DND-41 (cell line): ENCODE data around the gene REPS2.

ENCODE experiments used
- ATAC-seq: fragments of 200-7000 bp; cut with Tn5 transposase; 3 replicates; pipeline ENCODE4 v1.9.1; 2021; ENCODE audit warnings: low read depth; ENCODE audit not compliant: insufficient read depth
- DNase-seq: peaks from one replicate; pipeline ENCODE4 v3.0.0-alpha.2; 2020
- H2AFZ ChIP-seq: 2 replicates; pipeline ENCODE4 v1.6.0; 2012; ENCODE audit warnings: low read depth, low read length
- H3K27ac ChIP-seq: 2 replicates; pipeline ENCODE4 v1.5.1; 2012; ENCODE audit warnings: low read length, inconsistent platforms
- H3K27me3 ChIP-seq: fragments of 200-600 bp; sonication (generic); 2 replicates; pipeline ENCODE4 v1.6.0; 2012; ENCODE audit warnings: low read length, mild to moderate bottlenecking, inconsistent platforms; ENCODE audit not compliant: insufficient read depth, poor library complexity
- H3K36me3 ChIP-seq: 2 replicates; pipeline ENCODE4 v1.5.1; 2012; ENCODE audit warnings: low read length, inconsistent platforms; ENCODE audit not compliant: insufficient read depth
- H3K4me1 ChIP-seq: 2 replicates; pipeline ENCODE4 v1.5.1; 2012; ENCODE audit warnings: mild to moderate bottlenecking, low read length; ENCODE audit not compliant: insufficient read depth
- H3K4me2 ChIP-seq: 2 replicates; pipeline ENCODE4 v1.6.0; 2012; ENCODE audit warnings: mild to moderate bottlenecking, moderate library complexity, low read length, inconsistent platforms; ENCODE audit not compliant: insufficient read depth
- H3K4me3 ChIP-seq, 2 experiments: fragments of 200-600 bp in 1 of 2; shearing (Covaris generic) in 1 of 2; 2 replicates each; pipeline ENCODE4 v1.5.1; 2012 to 2016; ENCODE audit warnings: inconsistent platforms in 2 of 2, low read length in 2 of 2, mild to moderate bottlenecking in 2 of 2, low read depth in 1 of 2, moderate library complexity in 1 of 2
- H3K79me2 ChIP-seq: 2 replicates; pipeline ENCODE4 v1.6.0; 2012; ENCODE audit warnings: low read length, inconsistent platforms; ENCODE audit not compliant: insufficient read depth
- H3K9ac ChIP-seq: 2 replicates; pipeline ENCODE4 v1.6.0; 2012; ENCODE audit warnings: low read depth, mild to moderate bottlenecking, inconsistent platforms, low read length, moderate library complexity
- H3K9me3 ChIP-seq: 2 replicates; pipeline ENCODE4 v1.5.1; 2012; ENCODE audit warnings: low read length, moderate library complexity, mild to moderate bottlenecking, inconsistent platforms; ENCODE audit not compliant: insufficient read depth, severe bottlenecking
- H4K20me1 ChIP-seq: 2 replicates; pipeline ENCODE4 v1.6.0; 2012; ENCODE audit warnings: low read length; ENCODE audit not compliant: insufficient read depth
- EZH2 ChIP-seq: IDR thresholded peaks from 3 replicates; pipeline ENCODE4 v1.6.1; 2012; ENCODE audit warnings: borderline replicate concordance, low read depth, mild to moderate bottlenecking, moderate library complexity, low read length, inconsistent platforms; ENCODE audit not compliant: severe bottlenecking
- TF ChIP-seq, protein P1 (sequence below): IDR thresholded peaks from 2 replicates; pipeline ENCODE4 v1.5.1; 2012; ENCODE audit warnings: borderline replicate concordance, low read length, moderate library complexity, mild to moderate bottlenecking; ENCODE audit not compliant: poor library complexity, severe bottlenecking; ENCODE audit errors: extremely low read depth

The REPS2 gene

DNA sequence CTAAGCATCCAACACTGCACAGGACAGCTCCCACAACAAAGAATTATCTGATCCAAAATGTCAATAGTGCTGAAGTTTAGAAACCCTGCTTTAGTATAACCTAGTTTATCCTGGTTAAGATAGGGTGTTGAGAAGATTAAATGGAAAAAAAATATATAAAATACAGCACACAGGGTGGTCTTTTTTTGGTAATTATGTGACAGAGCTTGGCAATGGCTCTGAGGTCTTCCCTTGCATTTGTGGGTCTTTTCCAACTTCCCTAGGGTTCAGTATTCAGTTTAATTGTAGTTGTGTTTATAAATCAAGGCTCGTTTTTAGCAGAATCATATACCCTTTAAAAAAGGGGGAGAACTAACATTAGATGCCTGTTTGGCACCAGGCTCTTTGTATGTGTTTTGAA lies 36.6 kb downstream of the REPS2 start:
- no peak for DNase-seq

GRCh38 chrX:16985286-16985685 lies 38.8 kb downstream of the REPS2 start:
- TF ChIP-seq, protein P1, sequence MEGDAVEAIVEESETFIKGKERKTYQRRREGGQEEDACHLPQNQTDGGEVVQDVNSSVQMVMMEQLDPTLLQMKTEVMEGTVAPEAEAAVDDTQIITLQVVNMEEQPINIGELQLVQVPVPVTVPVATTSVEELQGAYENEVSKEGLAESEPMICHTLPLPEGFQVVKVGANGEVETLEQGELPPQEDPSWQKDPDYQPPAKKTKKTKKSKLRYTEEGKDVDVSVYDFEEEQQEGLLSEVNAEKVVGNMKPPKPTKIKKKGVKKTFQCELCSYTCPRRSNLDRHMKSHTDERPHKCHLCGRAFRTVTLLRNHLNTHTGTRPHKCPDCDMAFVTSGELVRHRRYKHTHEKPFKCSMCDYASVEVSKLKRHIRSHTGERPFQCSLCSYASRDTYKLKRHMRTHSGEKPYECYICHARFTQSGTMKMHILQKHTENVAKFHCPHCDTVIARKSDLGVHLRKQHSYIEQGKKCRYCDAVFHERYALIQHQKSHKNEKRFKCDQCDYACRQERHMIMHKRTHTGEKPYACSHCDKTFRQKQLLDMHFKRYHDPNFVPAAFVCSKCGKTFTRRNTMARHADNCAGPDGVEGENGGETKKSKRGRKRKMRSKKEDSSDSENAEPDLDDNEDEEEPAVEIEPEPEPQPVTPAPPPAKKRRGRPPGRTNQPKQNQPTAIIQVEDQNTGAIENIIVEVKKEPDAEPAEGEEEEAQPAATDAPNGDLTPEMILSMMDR = no peak
- TF ChIP-seq EZH2 = no peak

More for the DNA sequence above, 36.6 kb downstream of the REPS2 start:
- H3K36me3 ChIP-seq = no peaks in the 10 kb centered on the region
- H3K4me3 ChIP-seq = no peak overlapping the region
- no peak overlapping the region for H3K27ac ChIP-seq
- no peak overlapping the region for H3K9ac ChIP-seq
- H3K27me3 ChIP-seq = no peaks in the 10 kb centered on the region
- no peaks in the 10 kb centered on the region for H3K79me2 ChIP-seq
- no peak for ATAC-seq
- H3K4me1 ChIP-seq = no peaks in the 10 kb centered on the region
- H3K4me2 ChIP-seq = no peak overlapping the region
- no peaks in the 10 kb centered on the region for H4K20me1 ChIP-seq
- no peaks in the 10 kb centered on the region for H3K9me3 ChIP-seq
- no peak for TF ChIP-seq EZH2
- TF ChIP-seq, protein P1 = no peak
- no peak overlapping the region for H2AFZ ChIP-seq

DNA sequence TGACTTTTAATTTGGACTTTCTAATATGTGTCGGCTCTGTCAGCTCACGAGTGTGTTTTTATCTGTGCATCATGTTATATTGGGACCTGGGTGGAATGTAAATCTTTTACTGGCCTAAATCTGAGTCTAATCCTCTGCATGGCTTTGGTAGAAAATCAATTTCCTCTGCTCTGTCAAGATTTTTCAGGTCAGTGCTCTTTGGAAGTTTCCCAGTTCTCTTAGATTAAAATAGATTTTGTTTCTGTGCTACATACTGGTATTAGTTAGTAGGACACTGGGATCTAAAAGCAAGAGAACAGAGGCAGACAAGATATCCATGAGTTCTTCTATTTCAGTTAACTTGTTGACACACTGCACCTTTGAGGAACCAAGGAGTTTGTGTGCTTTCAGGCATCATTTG lies 39.7 kb downstream of the REPS2 start:
- Histone ChIP-seq H3K9me3 (no peaks in the 10 kb centered on the region), H4K20me1 (no peaks in the 10 kb centered on the region), H3K27me3 (no peaks in the 10 kb centered on the region), H3K4me2 (no peak overlapping the region), H3K27ac (no peak overlapping the region), H3K4me3 (no peak overlapping the region), H3K9ac (no peak overlapping the region), H2AFZ (no peak overlapping the region), H3K4me1 (no peaks in the 10 kb centered on the region), H3K79me2 (no peaks in the 10 kb centered on the region), H3K36me3 (no peaks in the 10 kb centered on the region)
- no peak for DNase-seq
- TF ChIP-seq, protein P1 = no peak
- TF ChIP-seq EZH2 = no peak
- no peak for ATAC-seq

More at GRCh38 chrX:16985286-16985685, 38.8 kb downstream of the REPS2 start:
- no peaks in the 10 kb centered on the region for H3K36me3 ChIP-seq
- DNase-seq = no peak
- H3K4me1 ChIP-seq = no peaks in the 10 kb centered on the region
- no peaks in the 10 kb centered on the region for H3K79me2 ChIP-seq
- H3K4me2 ChIP-seq = no peak overlapping the region
- H3K27me3 ChIP-seq = no peaks in the 10 kb centered on the region
- no peak overlapping the region for H3K9ac ChIP-seq
- no peaks in the 10 kb centered on the region for H4K20me1 ChIP-seq
- ATAC-seq = no peak
- H3K4me3 ChIP-seq = no peak overlapping the region
- H2AFZ ChIP-seq = no peak overlapping the region
- no peak overlapping the region for H3K27ac ChIP-seq
- no peaks in the 10 kb centered on the region for H3K9me3 ChIP-seq

DNA sequence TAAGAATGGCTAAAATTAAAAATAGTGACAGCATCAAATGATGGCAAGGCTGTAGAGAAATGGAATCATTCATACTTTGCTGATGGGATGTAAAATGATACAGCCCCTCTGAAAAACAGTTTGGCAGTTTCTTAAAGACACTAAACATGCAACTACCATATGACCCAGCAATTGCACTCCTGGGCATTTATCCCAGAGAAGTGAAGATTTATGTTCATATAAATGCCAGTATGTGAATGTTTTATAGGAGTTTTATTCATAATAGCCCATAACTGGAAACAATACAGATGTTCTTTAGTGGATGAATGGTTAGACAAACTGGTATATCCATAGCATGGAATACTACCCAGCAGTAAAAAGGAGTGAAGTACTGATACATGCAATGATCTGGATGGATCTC lies 43.3 kb downstream of the REPS2 start:
- H3K36me3 ChIP-seq = no peaks in the 10 kb centered on the region
- no peaks in the 10 kb centered on the region for H4K20me1 ChIP-seq
- H3K27ac ChIP-seq = no peak overlapping the region
- no peak overlapping the region for H3K4me3 ChIP-seq
- H2AFZ ChIP-seq = no peak overlapping the region
- H3K79me2 ChIP-seq = no peaks in the 10 kb centered on the region
- H3K4me1 ChIP-seq = no peaks in the 10 kb centered on the region
- no peak overlapping the region for H3K4me2 ChIP-seq
- DNase-seq (no peak), ATAC-seq (no peak)
- no peak overlapping the region for H3K9ac ChIP-seq
- TF ChIP-seq, protein P1 = no peak
- no peak for TF ChIP-seq EZH2
- no peaks in the 10 kb centered on the region for H3K9me3 ChIP-seq
- no peaks in the 10 kb centered on the region for H3K27me3 ChIP-seq
